K562 (cell line): Measurements from ENCODE around the gene CCDC106. TPM values are rescaled to one million over a fixed set of nuclear protein-coding genes. Genes with fewer than 3 reads are reported as not detected.

Experiments
- ATAC-seq: fragments of 200-7000 bp; cut with Tn5 transposase; 3 replicates; pipeline ENCODE4 v1.9.1; 2020; ENCODE audit warnings: moderate library complexity
- BruUV-seq: library from RNA; stranded (reverse); fragments of 400-500 nt; replicated peaks from 2 replicates; lab custom pipeline; 2021; lab: Mats Ljungman, UMichigan
- CTCF ChIA-PET: fragments of 300-600 bp; formaldehyde crosslinking; extraction: SDS; loops from one replicate; lab custom pipeline; 2021; ENCODE audit warnings: low intra/inter-chr PET ratio; lab: Yijun Ruan, JAX
- POLR2A ChIA-PET: fragments of 300-600, 350-650 bp; sonication (Branson Sonifier 250); formaldehyde crosslinking; extraction: SDS; loops from one replicate; lab custom pipeline; 2021; ENCODE audit warnings: antibody characterized with exemption, inconsistent platforms; lab: Yijun Ruan, JAX
- DNase-seq, 4 experiments: peaks; one replicate each; pipeline versions ENCODE4 v3.0.0 to v3.0.0-alpha.2; 2011 to 2018; ENCODE audit warnings: low spot score in 3 of 4, mixed read lengths in 3 of 4; ENCODE audit errors: extremely low read depth in 1 of 4
- FAIRE-seq: peaks from 2 replicates; lab custom pipeline; 2011; peaks lifted over from hg19 to GRCh38; lab: Jason Lieb, UNC
- H2AFZ ChIP-seq: 2 replicates; pipeline ENCODE4 v1.6.0; 2011; ENCODE audit warnings: low read depth, low read length, control low read depth, inconsistent platforms
- H3K27ac ChIP-seq: fragments of 200-600 bp; 3 replicates; pipeline ENCODE4 v1.8.0; 2011; ENCODE audit warnings: low read depth, mild to moderate bottlenecking, control low read depth, inconsistent platforms, low read length, moderate library complexity, mixed read lengths; ENCODE audit errors: extremely low read depth
- H3K27me3 ChIP-seq, 2 experiments: fragments of 300-600 bp in 1 of 2; 2 replicates in 1 of 2; 3 replicates in 1 of 2; pipeline versions ENCODE4 v1.6.0 to v1.8.0; 2011; ENCODE audit warnings: inconsistent platforms in 2 of 2, low read length in 2 of 2, mild to moderate bottlenecking in 1 of 2, mixed read lengths in 1 of 2, moderate library complexity in 1 of 2; ENCODE audit not compliant: control insufficient read depth in 2 of 2, insufficient read depth in 2 of 2
- H3K36me3 ChIP-seq: fragments of 300-600 bp; 3 replicates; pipeline ENCODE4 v1.8.0; 2011; ENCODE audit warnings: mild to moderate bottlenecking, low read length, inconsistent platforms; ENCODE audit not compliant: control insufficient read depth, insufficient read depth
- H3K4me1 ChIP-seq, 2 experiments: fragments of 200-600 bp in 1 of 2; replicated peaks in 1 of 2; 2 replicates in 1 of 2; 3 replicates in 1 of 2; pipeline versions ENCODE4 v1.5.1 to v1.8.0; 2011; ENCODE audit warnings: inconsistent platforms in 2 of 2, low read length in 2 of 2, mild to moderate bottlenecking in 1 of 2, mixed read lengths in 1 of 2, moderate library complexity in 1 of 2; ENCODE audit not compliant: control insufficient read depth in 2 of 2, insufficient read depth in 2 of 2
- H3K4me2 ChIP-seq: 2 replicates; pipeline ENCODE4 v1.6.1; 2011; ENCODE audit warnings: low read length, control low read depth, inconsistent platforms, mixed read lengths; ENCODE audit not compliant: insufficient read depth
- H3K4me3 ChIP-seq: fragments of 200-600 bp; sonication (generic), shearing (Covaris generic); 2 replicates; pipeline ENCODE4 v1.5.1; 2016; ENCODE audit warnings: control low read depth, inconsistent platforms
- H3K79me2 ChIP-seq: fragments of 200-600 bp; 3 replicates; pipeline ENCODE4 v1.8.0; 2011; ENCODE audit warnings: low read length, inconsistent platforms; ENCODE audit not compliant: control insufficient read depth, insufficient read depth
- H3K9ac ChIP-seq, 2 experiments: 2 replicates each; pipeline versions ENCODE4 v1.6.0 to v1.6.1; 2011; ENCODE audit warnings: low read depth in 2 of 2, low read length in 2 of 2, control low read depth in 1 of 2, inconsistent platforms in 1 of 2, mild to moderate bottlenecking in 1 of 2, mixed read lengths in 1 of 2; ENCODE audit not compliant: insufficient read depth in 1 of 2
- H3K9me1 ChIP-seq: one replicate; pipeline ENCODE4 v1.6.0; 2011; ENCODE audit warnings: inconsistent platforms, mild to moderate bottlenecking, low read length, moderate library complexity; ENCODE audit not compliant: control insufficient read depth, insufficient read depth
- H3K9me3 ChIP-seq: replicated peaks from 2 replicates; pipeline ENCODE4 v1.5.1; 2011; ENCODE audit warnings: low read depth, low read length, inconsistent platforms; ENCODE audit not compliant: control insufficient read depth, insufficient read depth
- H4K20me1 ChIP-seq: replicated peaks from 2 replicates; pipeline ENCODE4 v1.6.1; 2011; ENCODE audit warnings: low read length, inconsistent platforms, mixed read lengths; ENCODE audit not compliant: control insufficient read depth, insufficient read depth
- POLR2G ChIP-seq: fragments of 200-400 bp; formaldehyde crosslinking; IDR thresholded peaks from 2 replicates; pipeline ENCODE4 v1.6.1; 2017; ENCODE audit warnings: low read depth, mild to moderate bottlenecking, antibody characterized with exemption, low read length, moderate library complexity
- ZNF586 ChIP-seq: fragments of 450-650 bp; formaldehyde crosslinking; conservative IDR thresholded peaks from 2 replicates; pipeline ENCODE4 v1.4.0; 2020; ENCODE audit warnings: mild to moderate bottlenecking, moderate library complexity
- WGBS: fragments of 100-300 bp; shearing (Covaris generic); methylation state at CpG from one replicate; pipeline ENCODE4 v1.1.6; 2016; ENCODE audit warnings: low coverage, mixed read lengths; ENCODE audit not compliant: insufficient coverage; ENCODE audit errors: missing lambda C conversion rate; 5-methylcytosine and 5-hydroxymethylcytosine counted together
- in situ Hi-C: fragments of 300-500 bp; cut with MboI; formaldehyde crosslinking; loops from 4 replicates; pipeline ENCODE4 v1.15.0; 2018; ENCODE audit warnings: inconsistent platforms, mixed read lengths
- intact Hi-C: fragments of 100-400 bp; cut with micrococcal nuclease; formaldehyde crosslinking; loops from 2 replicates; pipeline ENCODE4 v1.14.2; 2022
- polyA plus RNA-seq, 8 experiments: library from polyadenylated mRNA; depleted of rRNA in 4 of 8; stranded (reverse) in 5 of 8; unstranded in 3 of 8; fragments of >200 nt; fragmentation: Nextera tagmentation in 2 of 8; fragmentation: Illumina TruSeq in 1 of 8; extraction: Ambion mirVana in 2 of 8; extraction: Trizol in 1 of 8; gene quantifications; 2 replicates each; pipeline versions ENCODE4 v1.2.1 to v1.2.3, GENCODE V29; 2011 to 2014; ENCODE audit warnings: inconsistent platforms in 1 of 8, missing spikeins in 1 of 8
- total RNA-seq, 7 experiments: library from RNA; depleted of rRNA in 6 of 7; stranded (reverse); fragments of >200 nt in 6 of 7; fragmentation: Illumina TruSeq in 2 of 7; extraction: Trizol in 2 of 7; gene quantifications; 2 replicates each; pipeline versions ENCODE4 v1.2.1 to v1.2.3, GENCODE V29; 2011 to 2021; ENCODE audit warnings: low replicate concordance in 1 of 7

Gene CCDC106
- total and polyA plus RNA-seq, 9 of the 15 experiments (the other 6 are each of a cell fraction or from before 2014, with no cell fraction given) = 0.10 to 27.5 (median 15.0) TPM; not detected in 1

DNA sequence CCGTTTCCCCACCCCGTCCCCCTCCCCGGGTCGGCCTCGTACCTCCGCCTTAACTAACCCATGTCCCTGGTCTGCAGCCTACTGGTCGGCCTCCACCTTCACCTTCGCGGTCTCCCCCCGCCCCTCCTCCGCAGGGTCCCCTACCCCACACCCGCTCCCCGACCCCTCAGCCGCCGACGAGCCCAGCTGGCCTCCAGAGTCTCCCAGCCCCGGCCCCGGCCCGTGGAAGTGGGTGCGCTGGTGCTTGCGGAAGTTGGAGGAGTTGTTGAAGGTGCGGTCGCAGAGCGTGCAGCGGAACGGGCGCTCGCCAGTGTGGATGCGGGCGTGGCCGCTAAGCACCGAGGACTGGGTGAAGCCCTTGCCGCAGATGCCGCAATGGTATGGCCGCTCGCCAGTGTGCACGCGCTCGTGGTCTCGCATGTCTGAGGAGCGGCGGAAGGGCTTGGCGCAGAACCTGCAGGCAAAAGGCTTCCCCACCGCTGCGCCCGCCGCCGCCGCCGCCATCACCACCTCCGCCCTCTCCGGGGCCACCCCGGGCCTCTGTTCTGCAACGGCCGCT is 26.3 kb upstream of the CCDC106 start:
- no peak overlapping the region for H3K27ac ChIP-seq
- no peak overlapping the region for H3K4me2 ChIP-seq
- no peaks in the 10 kb centered on the region for H3K27me3 ChIP-seq
- peaks cover 9 to 11% of the 10 kb centered on the region in 2 experiments; a peak in 4 of 5 replicates for H3K4me1 ChIP-seq
- no peaks in the 10 kb centered on the region; the same call in 1 of the 2 replicates for H4K20me1 ChIP-seq
- no peaks in the 10 kb centered on the region for H3K9me3 ChIP-seq
- no peak overlapping the region for H2AFZ ChIP-seq
- in situ Hi-C loops = loop anchor here (10.0 kb wide), 1 partner anchor 337 kb away; the partner anchor contains the start of genes BRSK1 and HSPBP1
- peaks cover 18% of the 10 kb centered on the region; the same call in 2 of the 3 replicates for H3K36me3 ChIP-seq
- DNase-seq (peak in 1 of 4 experiments; percentile 5), FAIRE-seq (no peak), ATAC-seq (no peak)
- BruUV-seq = no TSS peak
- WGBS = 89% methylated on average over 5 of the region's 55 CpGs
- ChIA-PET CTCF (no interaction called here), POLR2A (interaction anchor here (1.0 to 2.0 kb wide), 2 partner anchors 16 to 33 kb away, joined by 3 to 11 read pairs; partner anchors contain the start of gene ZNF865)
- H3K79me2 ChIP-seq = peaks cover 7% of the 10 kb centered on the region; the same call in 2 of the 3 replicates
- H3K9ac ChIP-seq = no peak overlapping the region
- intact Hi-C loops = no loop called here
- H3K4me3 ChIP-seq = no peak overlapping the region
- no peak for TF ChIP-seq ZNF586 (CRISPR knock-in tag)
- TF ChIP-seq POLR2G = peak; percentile 54
- H3K9me1 ChIP-seq = peaks cover 3% of the 10 kb centered on the region
